ENCODE measurements around the gene KIF16B. TPM values are rescaled to one million over a fixed set of nuclear protein-coding genes. Genes with fewer than 3 reads are reported as not detected.
A peak's percentile ranks its signal among the peaks of the same experiment; 100 is the strongest.

KIF16B gene
- total and polyA plus RNA-seq, 9 of the 15 experiments (the other 6 are each of a cell fraction or from before 2014, with no cell fraction given): 1.00 to 10.6 (median 8.5) TPM

DNA sequence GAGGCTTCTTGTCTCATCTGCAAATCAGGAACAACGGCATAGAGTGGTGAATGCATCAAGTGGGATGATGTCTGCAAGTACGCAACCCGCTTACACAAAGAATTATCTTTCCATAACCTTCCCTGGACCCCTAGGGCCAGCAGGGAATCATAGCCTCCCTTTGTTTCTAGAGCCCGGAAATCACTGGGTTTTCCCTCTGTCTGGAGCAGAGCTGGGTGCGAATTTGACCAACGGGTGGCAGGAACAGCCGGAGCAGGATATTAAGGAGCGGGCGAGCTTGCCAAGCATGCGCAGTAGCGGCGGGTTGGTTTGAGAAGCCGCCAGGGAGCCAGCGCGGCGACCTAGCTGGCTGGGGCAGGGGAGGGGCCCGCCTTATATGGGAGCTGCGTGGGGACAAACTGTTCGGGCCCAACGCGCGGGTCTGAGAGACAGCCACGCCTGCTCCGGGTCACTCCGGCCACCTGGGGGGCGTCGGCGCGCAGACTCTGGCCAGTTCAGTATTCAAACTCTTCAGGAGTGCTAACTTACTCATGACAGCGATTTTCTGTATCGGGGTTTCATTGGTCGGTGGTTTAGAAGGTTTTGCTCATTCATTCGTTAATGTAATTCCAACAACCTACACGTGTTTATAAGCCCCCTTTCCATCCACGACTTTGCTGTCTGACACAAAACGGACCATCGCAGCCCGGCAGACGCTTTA is 1.6 kb upstream of the KIF16B start (continued):
- TF ChIP-seq HDAC3 (IDR thresholded peaks at IDR 0.05; ENCODE audit: borderline replicate concordance, partially characterized antibody): no peak
- 0 out of 2 replicates have a peak, but pooled peaks have one; percentile 12 for TF ChIP-seq SIN3B (IDR thresholded peaks at IDR 0.05; ENCODE audit: low read depth)
- no peak for TF ChIP-seq FOXA1 (IDR thresholded peaks at IDR 0.05; ENCODE audit: borderline replicate concordance)
- TF ChIP-seq, protein P1, sequence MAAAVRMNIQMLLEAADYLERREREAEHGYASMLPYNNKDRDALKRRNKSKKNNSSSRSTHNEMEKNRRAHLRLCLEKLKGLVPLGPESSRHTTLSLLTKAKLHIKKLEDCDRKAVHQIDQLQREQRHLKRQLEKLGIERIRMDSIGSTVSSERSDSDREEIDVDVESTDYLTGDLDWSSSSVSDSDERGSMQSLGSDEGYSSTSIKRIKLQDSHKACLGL (CRISPR knock-in tag; IDR thresholded peaks at IDR 0.05; ENCODE audit: borderline replicate concordance, poor library complexity, severe bottlenecking): no peak
- no peak for TF ChIP-seq ZNF436 (CRISPR knock-in tag; IDR thresholded peaks at IDR 0.05)
- peak; percentile 87 for TF ChIP-seq BCOR (IDR thresholded peaks at IDR 0.05)
- TF ChIP-seq, protein P2, sequence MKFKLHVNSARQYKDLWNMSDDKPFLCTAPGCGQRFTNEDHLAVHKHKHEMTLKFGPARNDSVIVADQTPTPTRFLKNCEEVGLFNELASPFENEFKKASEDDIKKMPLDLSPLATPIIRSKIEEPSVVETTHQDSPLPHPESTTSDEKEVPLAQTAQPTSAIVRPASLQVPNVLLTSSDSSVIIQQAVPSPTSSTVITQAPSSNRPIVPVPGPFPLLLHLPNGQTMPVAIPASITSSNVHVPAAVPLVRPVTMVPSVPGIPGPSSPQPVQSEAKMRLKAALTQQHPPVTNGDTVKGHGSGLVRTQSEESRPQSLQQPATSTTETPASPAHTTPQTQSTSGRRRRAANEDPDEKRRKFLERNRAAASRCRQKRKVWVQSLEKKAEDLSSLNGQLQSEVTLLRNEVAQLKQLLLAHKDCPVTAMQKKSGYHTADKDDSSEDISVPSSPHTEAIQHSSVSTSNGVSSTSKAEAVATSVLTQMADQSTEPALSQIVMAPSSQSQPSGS (CRISPR knock-in tag; IDR thresholded peaks at IDR 0.05): no peak
- 0 out of 2 replicates have a peak, but pooled peaks have one; percentile 26 for TF ChIP-seq LCOR (CRISPR knock-in tag; IDR thresholded peaks at IDR 0.05)
- TF ChIP-seq TARDBP (IDR thresholded peaks at IDR 0.05): peak; percentile 71; the same call in 1 of the 2 replicates
- TF ChIP-seq ZFX (CRISPR knock-in tag; IDR thresholded peaks at IDR 0.05): peak; percentile 38; the same call in 1 of the 2 replicates
- TF ChIP-seq ZNF551 (CRISPR knock-in tag; IDR thresholded peaks at IDR 0.05): no peak
- TF ChIP-seq SRSF9 (IDR thresholded peaks at IDR 0.05; ENCODE audit: borderline replicate concordance, low read depth, low read length): no peak
- no peak for TF ChIP-seq ZNF764 (CRISPR knock-in tag; IDR thresholded peaks at IDR 0.05; ENCODE audit: low read depth)
- no peak for TF ChIP-seq MEF2A (IDR thresholded peaks at IDR 0.05; ENCODE audit: control insufficient read depth, low read depth, low read length)
- no peak for TF ChIP-seq POLR3G (IDR thresholded peaks at IDR 0.05; ENCODE audit: extremely low read depth, insufficient read length, insufficient replicate concordance)
- TF ChIP-seq ARNT (IDR thresholded peaks at IDR 0.05): no peak
- no peak for TF ChIP-seq ZNF311 (CRISPR knock-in tag; IDR thresholded peaks at IDR 0.05)
- TF ChIP-seq, protein P3, sequence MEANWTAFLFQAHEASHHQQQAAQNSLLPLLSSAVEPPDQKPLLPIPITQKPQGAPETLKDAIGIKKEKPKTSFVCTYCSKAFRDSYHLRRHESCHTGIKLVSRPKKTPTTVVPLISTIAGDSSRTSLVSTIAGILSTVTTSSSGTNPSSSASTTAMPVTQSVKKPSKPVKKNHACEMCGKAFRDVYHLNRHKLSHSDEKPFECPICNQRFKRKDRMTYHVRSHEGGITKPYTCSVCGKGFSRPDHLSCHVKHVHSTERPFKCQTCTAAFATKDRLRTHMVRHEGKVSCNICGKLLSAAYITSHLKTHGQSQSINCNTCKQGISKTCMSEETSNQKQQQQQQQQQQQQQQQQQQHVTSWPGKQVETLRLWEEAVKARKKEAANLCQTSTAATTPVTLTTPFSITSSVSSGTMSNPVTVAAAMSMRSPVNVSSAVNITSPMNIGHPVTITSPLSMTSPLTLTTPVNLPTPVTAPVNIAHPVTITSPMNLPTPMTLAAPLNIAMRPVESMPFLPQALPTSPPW (CRISPR knock-in tag; IDR thresholded peaks at IDR 0.05): peak; percentile 78
- TF ChIP-seq TOE1 (IDR thresholded peaks at IDR 0.05; ENCODE audit: borderline replicate concordance): peak; percentile 53; the same call in 1 of the 2 replicates
- no peak for TF ChIP-seq TOE1 (CRISPR knock-in tag; IDR thresholded peaks at IDR 0.05; ENCODE audit: borderline replicate concordance, low read depth)
- TF ChIP-seq, protein P4, sequence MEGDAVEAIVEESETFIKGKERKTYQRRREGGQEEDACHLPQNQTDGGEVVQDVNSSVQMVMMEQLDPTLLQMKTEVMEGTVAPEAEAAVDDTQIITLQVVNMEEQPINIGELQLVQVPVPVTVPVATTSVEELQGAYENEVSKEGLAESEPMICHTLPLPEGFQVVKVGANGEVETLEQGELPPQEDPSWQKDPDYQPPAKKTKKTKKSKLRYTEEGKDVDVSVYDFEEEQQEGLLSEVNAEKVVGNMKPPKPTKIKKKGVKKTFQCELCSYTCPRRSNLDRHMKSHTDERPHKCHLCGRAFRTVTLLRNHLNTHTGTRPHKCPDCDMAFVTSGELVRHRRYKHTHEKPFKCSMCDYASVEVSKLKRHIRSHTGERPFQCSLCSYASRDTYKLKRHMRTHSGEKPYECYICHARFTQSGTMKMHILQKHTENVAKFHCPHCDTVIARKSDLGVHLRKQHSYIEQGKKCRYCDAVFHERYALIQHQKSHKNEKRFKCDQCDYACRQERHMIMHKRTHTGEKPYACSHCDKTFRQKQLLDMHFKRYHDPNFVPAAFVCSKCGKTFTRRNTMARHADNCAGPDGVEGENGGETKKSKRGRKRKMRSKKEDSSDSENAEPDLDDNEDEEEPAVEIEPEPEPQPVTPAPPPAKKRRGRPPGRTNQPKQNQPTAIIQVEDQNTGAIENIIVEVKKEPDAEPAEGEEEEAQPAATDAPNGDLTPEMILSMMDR (IDR thresholded peaks at IDR 0.05 in 2 of 3, conservative IDR thresholded peaks at IDR 0.05 in 1 of 3; ENCODE audit: insufficient read depth in 2 of 3, low read depth in 1 of 3, low read length in 3 of 3): no peak
- TF ChIP-seq ZFP36 (IDR thresholded peaks at IDR 0.05; ENCODE audit: low read depth, low read length, partially characterized antibody): no peak
- no peak for TF ChIP-seq FUS (optimal IDR thresholded peaks at IDR 0.05; ENCODE audit: low read depth, low read length)
- TF ChIP-seq NFYB (IDR thresholded peaks at IDR 0.05; ENCODE audit: extremely low read depth, insufficient read length): no peak
